GM18909 (cell line): ENCODE measurements around the gene ARMH2.
A peak's percentile ranks its signal among the peaks of the same experiment; 100 is the strongest.

Experiments used
- ATAC-seq: cut with Tn5 transposase; IDR thresholded peaks from one replicate; pipeline ENCODE4 v1.9.1; 2021; ENCODE audit warnings: mild to moderate bottlenecking; ENCODE audit not compliant: unreplicated experiment, poor library complexity

ARMH2 gene

DNA sequence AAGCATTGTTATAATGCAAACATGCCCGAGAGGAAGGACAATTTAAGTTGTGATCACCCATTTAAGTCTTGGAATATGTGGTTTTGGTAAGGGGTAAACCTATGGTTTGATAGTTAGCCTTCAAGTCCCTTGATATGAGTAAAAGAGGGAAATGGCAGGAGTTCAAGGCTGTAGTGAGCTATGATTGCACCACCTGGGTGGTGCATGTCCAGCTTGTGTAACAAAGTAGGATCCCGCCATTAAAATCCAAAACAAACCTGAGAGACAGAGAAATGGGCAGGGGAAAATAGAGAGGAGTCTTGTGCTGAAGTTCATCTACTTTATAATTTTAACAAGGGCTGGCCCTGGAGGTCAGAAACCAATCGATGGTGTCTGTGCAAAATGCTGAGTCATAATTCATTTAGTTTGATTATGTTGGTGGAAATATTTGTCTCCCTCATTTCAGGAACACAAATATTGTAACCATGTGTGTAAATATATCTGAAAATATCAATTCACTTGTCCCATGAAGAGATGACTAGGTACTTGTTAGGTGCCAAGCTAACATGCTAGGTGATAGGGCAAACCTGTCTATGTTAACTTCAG, 23.2 kb upstream of the ARMH2 start:
- no peak for ATAC-seq

DNA sequence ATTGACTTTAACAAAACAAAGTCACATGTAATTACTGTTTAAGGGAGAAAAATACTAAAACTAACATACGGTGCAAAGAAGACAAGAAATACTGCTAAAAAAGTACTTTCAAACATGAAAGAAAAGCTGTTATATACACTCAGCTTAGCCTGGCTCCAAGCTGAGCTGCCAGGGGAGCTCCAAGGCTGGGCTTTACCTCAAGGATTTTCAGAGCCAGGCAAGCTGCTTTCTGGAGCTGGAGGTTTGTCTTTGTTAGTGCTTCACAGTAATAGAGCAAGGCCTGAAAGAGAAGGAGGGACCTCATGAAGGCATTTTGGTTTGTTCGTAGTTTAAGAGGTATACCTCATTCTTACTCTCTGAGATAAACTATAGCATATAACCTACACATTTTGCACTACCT, 19.6 kb upstream of the ARMH2 start:
- no peak for ATAC-seq

DNA sequence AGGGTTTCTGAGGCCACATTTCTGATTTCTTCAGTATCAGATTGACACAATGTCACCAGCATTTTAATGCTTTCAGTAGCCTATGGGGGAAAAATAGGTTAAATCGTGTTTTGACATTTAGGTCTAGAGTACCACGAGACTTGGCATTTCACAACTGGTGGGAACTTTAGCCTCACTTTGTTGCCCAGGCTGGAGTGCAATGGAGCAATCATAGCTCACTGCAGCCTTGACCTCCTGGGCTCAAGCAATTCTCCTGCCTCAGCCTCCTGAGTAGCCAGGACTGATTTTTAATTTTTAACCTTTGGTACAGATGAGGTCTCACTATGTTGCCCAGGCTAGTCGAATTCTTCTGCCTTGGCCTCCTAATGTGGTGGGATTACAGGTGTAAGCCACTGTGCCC, 11.0 kb upstream of the ARMH2 start:
- no peak for ATAC-seq

DNA sequence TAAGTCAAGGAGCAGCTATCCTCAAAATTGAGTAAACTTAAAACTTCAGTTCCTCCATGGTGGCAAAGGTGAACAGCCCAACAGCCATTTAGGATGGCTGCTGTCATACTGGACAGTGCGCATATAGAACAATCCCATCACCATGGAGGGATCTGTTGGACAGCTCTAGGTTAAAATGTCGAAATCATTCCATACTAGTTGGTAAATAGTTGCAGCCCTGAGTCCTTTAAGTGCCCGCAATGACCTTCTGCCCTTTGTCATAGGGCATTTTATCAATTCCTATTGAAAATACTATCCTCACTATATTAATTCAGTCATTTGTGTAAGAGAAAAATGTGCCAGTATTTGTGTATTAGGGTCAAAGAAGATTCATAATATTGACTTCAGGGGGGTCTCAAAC, 8.9 kb upstream of the ARMH2 start:
- no peak for ATAC-seq

GRCh38 chr6:24802271-24803059, 3.7 kb upstream of the ARMH2 start:
- no peak for ATAC-seq

DNA sequence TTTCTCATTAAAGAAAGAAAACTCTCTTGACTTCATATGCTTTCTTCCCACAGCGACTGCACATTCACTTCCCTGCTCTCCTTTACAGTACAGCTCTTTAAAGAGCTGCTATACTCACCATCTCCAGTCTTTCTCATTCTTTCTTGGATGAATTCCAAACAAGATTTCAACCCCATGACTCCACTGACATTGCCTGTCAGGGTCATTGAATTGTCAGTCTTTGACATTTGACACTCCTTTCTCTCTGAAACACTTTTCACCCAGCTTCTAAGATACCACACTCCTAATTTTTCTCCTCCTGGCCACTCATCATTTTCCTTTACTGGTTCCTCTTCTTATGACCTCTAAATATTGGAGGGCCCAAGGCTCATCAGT, 811 bp upstream of the ARMH2 start:
- ATAC-seq: no peak

DNA sequence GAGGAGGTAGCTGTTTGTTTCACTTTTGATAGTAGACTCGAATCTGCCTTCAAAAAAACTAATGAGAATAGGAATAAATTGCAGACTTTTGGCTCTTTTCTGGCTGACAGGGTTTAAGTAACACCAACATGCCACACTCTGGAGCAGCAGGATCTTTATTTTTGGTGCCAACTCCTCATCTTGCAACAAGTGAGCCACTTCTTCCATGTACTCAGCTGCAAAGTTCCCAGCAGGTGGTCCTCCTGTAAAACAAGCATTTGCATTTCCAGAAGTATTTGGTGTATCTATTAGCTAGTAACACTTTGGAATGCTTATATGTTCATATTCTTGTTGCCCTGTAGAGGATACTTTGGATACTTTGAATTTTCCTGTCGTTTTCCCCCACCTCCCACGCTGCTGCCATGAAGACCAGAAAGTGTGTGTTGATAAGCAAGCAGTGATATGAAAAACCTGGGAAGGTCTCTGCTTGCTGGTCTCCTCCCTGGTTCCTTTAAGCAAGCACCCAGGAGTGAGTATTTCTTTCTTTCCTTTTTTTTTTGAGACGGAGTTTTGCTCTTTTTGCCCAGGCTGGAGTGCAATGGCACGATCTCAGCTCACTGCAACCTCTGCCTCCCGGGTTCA, 1.0 kb downstream of the ARMH2 start:
- no peak for ATAC-seq

GRCh38 chr6:24796616-24797290, 2.0 kb downstream of the ARMH2 start:
- ATAC-seq: no peak

DNA sequence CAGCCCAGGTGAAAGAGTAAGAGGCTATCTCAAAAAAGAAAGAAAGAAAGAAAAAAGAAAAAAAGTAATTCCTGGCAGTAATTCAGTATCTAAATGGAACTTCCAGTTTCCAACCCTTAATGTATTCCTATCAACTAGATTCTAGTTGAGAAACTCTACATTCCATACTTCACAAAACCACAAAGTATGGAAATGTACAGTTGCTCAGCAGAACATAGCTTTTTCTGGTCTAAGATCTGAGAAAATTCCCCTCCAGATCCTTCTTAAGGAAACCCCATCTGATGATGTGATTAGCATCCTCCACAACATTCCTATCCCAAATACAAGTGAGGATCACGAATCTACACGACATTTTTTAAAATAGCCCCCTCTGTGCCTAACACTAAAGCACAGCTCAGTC, 3.6 kb downstream of the ARMH2 start:
- ATAC-seq: no peak

DNA sequence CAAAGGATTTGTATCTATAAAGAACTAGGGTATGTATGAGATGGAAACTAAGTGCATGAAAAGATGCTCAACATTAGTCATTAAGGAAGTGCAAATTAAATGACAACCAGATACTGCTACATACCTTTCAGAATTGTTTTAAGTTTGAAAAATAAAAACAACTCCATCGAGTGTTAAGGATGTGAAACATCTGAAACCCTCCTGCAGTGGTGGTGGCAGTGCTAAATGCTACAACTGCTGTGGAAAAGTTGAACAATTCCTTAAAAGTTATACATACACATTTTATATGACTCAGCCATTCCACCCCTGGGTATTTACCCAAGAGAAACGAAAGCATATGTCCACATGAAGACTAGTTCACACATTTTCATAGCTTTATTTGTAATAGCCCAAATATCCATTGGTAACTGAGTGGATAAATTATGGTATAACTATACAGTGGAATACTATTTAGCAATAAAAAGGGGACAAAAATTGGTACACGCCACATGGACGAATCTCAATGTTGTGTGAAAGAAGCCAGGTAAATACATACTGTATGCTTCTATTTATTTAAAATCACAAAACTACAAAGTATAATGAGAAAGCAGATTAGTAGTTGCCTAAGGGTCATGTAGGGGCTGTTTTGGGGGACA, 10.6 kb downstream of the ARMH2 start:
- ATAC-seq: no peak

GRCh38 chr6:24780206-24780605, 18.5 kb downstream of the ARMH2 start:
- no peak for ATAC-seq

GRCh38 chr6:24779416-24780016, 19.2 kb downstream of the ARMH2 start:
- peak; percentile 19 for ATAC-seq

- no peak for ATAC-seq
These were observed 19.8 kb downstream of the ARMH2 start for GRCh38 chr6:24778878-24779277.

- ATAC-seq: no peak
These were observed 20.6 kb downstream of the ARMH2 start for GRCh38 chr6:24778121-24778520.

- no peak for ATAC-seq
These were observed 21.5 kb downstream of the ARMH2 start for GRCh38 chr6:24777227-24777626.

DNA sequence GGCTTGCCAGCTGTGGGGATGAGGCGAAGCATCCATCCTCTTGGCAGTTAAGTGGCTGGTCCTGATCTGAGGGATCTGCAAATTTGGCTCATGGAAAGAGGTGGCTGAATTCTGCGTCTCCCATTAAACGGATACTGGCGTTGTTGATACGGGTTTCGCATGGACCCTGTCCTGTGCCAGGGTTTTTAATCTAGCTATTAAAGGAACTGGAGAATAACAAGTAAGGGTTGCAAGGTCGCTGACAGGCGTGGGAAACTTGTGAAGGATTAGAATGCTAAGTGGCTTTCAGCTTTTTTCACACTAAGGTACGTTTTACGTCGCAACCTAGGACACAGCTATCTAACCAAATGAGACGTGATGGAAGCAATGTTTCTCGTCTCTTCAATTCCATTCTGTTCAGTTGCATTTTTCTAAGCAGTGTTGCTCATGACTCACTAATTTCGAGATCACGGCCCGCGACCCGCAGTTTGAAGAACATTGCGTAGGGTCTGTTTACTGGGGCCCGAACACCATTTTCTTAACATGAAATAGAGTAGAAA, 23.1 kb downstream of the ARMH2 start:
- ATAC-seq: peak; percentile 12

DNA sequence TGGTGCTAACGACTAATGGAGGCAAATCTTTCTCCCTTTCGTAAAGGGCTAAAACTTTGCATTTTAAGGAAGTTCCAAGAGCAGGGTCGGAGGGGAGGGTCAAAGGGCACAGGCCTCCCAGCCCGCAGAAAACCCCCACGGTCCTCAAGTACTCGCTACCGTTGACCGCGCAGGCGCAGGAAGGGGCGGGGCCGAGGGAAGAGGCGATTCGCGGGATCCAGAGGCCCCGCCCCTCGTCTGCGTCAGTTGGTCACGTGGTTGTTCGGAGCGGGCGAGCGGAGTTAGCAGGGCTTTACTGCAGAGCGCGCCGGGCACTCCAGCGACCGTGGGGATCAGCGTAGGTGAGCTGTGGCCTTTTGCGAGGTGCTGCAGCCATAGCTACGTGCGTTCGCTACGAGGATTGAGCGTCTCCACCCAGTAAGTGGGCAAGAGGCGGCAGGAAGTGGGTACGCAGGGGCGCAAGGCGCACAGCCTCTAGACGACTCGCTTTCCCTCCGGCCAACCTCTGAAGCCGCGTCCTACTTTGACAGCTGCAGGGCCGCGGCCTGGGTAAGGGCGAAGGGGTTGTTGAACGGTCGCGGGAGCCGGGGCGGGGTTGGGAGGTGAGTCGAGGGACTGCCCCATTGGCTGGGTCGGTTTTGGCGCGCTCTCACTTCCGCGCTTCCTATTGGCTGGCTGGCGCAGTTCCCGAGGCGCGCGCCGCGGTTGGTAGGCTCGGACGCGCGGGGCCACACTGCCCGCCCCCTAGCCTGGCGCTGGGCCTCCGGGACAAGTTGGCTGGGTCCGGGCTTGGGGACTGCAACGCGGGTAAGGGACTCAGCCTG, 23.8 kb downstream of the ARMH2 start, which contains the start of gene GMNN:
Gene GMNN, plus strand, starts transcription at position 242 of the 824 bp plus-strand sequence. CDS start 2,310 bp downstream, outside the sequence.
- peak; percentile 94 for ATAC-seq

DNA sequence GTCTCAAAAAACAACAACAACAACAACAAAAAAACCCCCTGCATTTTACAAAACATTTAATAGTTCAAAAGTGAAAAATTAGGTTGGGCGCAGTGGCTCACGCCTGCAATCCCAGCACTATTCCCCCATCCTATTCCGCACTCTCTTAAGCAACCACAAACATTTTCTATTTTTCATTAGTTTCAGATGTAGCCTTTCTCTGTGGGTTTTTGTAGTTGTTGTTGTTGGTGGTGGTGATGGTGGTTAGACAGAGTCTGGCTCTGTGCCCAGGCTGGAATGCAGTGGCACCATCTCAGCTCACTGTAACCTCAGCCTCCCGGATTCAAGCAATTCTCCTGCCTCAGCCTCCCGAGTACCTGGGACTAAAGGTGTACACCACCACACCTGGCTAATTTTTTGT, 30.4 kb downstream of the ARMH2 start:
- ATAC-seq: no peak
